HepG2 (cell line): ENCODE results near the gene NUDT8. TPM values are rescaled to one million over a fixed set of nuclear protein-coding genes. Genes with fewer than 3 reads are reported as not detected.
A peak's percentile ranks its signal among the peaks of the same experiment; 100 is the strongest.

Source experiments
- ATAC-seq: fragments of 200-7000 bp; cut with Tn5 transposase; 3 replicates; pipeline ENCODE4 v1.9.1; 2020; ENCODE audit warnings: mild to moderate bottlenecking, moderate library complexity
- BruUV-seq: library from RNA; stranded (reverse); fragments of 400-500 nt; replicated peaks from 2 replicates; lab custom pipeline; 2021; lab: Mats Ljungman, UMichigan
- CTCF ChIA-PET: fragments of 300-600 bp; formaldehyde crosslinking; extraction: SDS; loops from one replicate; lab custom pipeline; 2021; ENCODE audit warnings: low total read pairs, inconsistent platforms, low intra/inter-chr PET ratio; lab: Yijun Ruan, JAX
- POLR2A ChIA-PET: fragments of 350-600 bp; sonication (Branson Sonifier 250); formaldehyde crosslinking; loops from one replicate; lab custom pipeline; 2020; ENCODE audit warnings: antibody characterized with exemption, inconsistent platforms; lab: Yijun Ruan, JAX
- DNase-seq: peaks from one replicate; pipeline ENCODE4 v3.0.0-alpha.2; 2015; ENCODE audit warnings: low spot score
- FAIRE-seq: peaks from 3 replicates; lab custom pipeline; 2011; peaks lifted over from hg19 to GRCh38; lab: Jason Lieb, UNC
- H2AFZ ChIP-seq: one replicate; pipeline ENCODE4 v1.6.1; 2011; ENCODE audit warnings: low read length, inconsistent platforms
- H3K27ac ChIP-seq: fragments of 300-600 bp; 3 replicates; pipeline ENCODE4 v1.8.0; 2011; ENCODE audit warnings: mixed run types, mild to moderate bottlenecking, mixed read lengths, low read length, inconsistent platforms; ENCODE audit not compliant: insufficient read depth; ENCODE audit errors: extremely low read length
- H3K27me3 ChIP-seq, 2 experiments: fragments of 200-600 bp in 1 of 2; 2 replicates in 1 of 2; 3 replicates in 1 of 2; pipeline versions ENCODE4 v1.6.0 to v1.8.0; 2011; ENCODE audit warnings: low read length in 2 of 2, mild to moderate bottlenecking in 2 of 2, moderate library complexity in 2 of 2, inconsistent platforms in 1 of 2; ENCODE audit not compliant: insufficient read depth in 2 of 2, control insufficient read depth in 1 of 2
- H3K36me3 ChIP-seq, 2 experiments: fragments of 200-600 bp in 1 of 2; replicated peaks in 1 of 2; 2 replicates in 1 of 2; 3 replicates in 1 of 2; pipeline versions ENCODE4 v1.5.1 to v1.8.0; 2011; ENCODE audit warnings: low read length in 2 of 2, inconsistent platforms in 1 of 2; ENCODE audit not compliant: insufficient read depth in 2 of 2, control insufficient read depth in 1 of 2
- H3K4me1 ChIP-seq: 2 replicates; pipeline ENCODE4 v1.5.1; 2012; ENCODE audit warnings: low read length, inconsistent platforms; ENCODE audit not compliant: insufficient read depth
- H3K4me2 ChIP-seq: 2 replicates; pipeline ENCODE4 v1.6.0; 2011; ENCODE audit warnings: low read depth, low read length, inconsistent platforms
- H3K4me3 ChIP-seq, 3 experiments: fragments of 200-600 bp in 1 of 3; sonication (generic), shearing (Covaris generic) in 1 of 3; replicated peaks in 1 of 3; 2 replicates each; pipeline ENCODE4 v1.5.1; 2011 to 2016; ENCODE audit warnings: low read length in 3 of 3, inconsistent platforms in 2 of 3, low read depth in 2 of 3, mild to moderate bottlenecking in 2 of 3, control low read depth in 1 of 3, mixed read lengths in 1 of 3; ENCODE audit not compliant: insufficient read depth in 1 of 3
- H3K79me2 ChIP-seq: one replicate; pipeline ENCODE4 v1.6.1; 2011; ENCODE audit warnings: low read length, inconsistent platforms; ENCODE audit not compliant: insufficient read depth
- H3K9ac ChIP-seq: 2 replicates; pipeline ENCODE4 v1.6.0; 2011; ENCODE audit warnings: mild to moderate bottlenecking, low read depth, low read length, inconsistent platforms; ENCODE audit not compliant: insufficient read depth
- H3K9me3 ChIP-seq: 2 replicates; pipeline ENCODE4 v1.5.1; 2012; ENCODE audit warnings: mild to moderate bottlenecking, low read length
- H4K20me1 ChIP-seq: 2 replicates; pipeline ENCODE4 v1.6.0; 2011; ENCODE audit warnings: inconsistent platforms, mild to moderate bottlenecking, low read length, moderate library complexity; ENCODE audit not compliant: insufficient read depth
- CTCF ChIP-seq: sonication (generic); formaldehyde crosslinking; IDR thresholded peaks from 2 replicates; pipeline ENCODE4 v1.5.0; 2020; ENCODE audit warnings: mild to moderate bottlenecking, missing genetic modification reagents, moderate library complexity
- MAFG ChIP-seq: sonication (generic); formaldehyde crosslinking; IDR thresholded peaks from 2 replicates; pipeline ENCODE4 v1.5.1; 2020; ENCODE audit warnings: mild to moderate bottlenecking, missing genetic modification reagents
- RAD21 ChIP-seq: fragments of 450-650 bp; formaldehyde crosslinking; IDR thresholded peaks from 2 replicates; pipeline ENCODE4 v1.5.0; 2020; ENCODE audit warnings: mild to moderate bottlenecking
- SMC3 ChIP-seq: IDR thresholded peaks from 2 replicates; pipeline ENCODE4 v1.6.1; 2011; ENCODE audit warnings: low read length, improper control_type of control experiment
- STAG1 ChIP-seq: sonication (generic); formaldehyde crosslinking; IDR thresholded peaks from 2 replicates; pipeline ENCODE4 v1.4.0; 2020; ENCODE audit warnings: missing genetic modification reagents
- TIGD3 ChIP-seq: sonication (generic); formaldehyde crosslinking; IDR thresholded peaks from 2 replicates; pipeline ENCODE4 v1.5.1; 2020; ENCODE audit warnings: mild to moderate bottlenecking, missing genetic modification reagents, borderline replicate concordance
- ZNF333 ChIP-seq: sonication (generic); formaldehyde crosslinking; IDR thresholded peaks from 2 replicates; pipeline ENCODE4 v1.4.0; 2020; ENCODE audit warnings: mild to moderate bottlenecking, missing genetic modification reagents, borderline replicate concordance
- ZNF530 ChIP-seq: sonication (generic); formaldehyde crosslinking; IDR thresholded peaks from 2 replicates; pipeline ENCODE4 v1.5.0; 2020; ENCODE audit warnings: low read depth, mild to moderate bottlenecking, missing genetic modification reagents
- ZNF768 ChIP-seq: sonication (generic); formaldehyde crosslinking; IDR thresholded peaks from 2 replicates; pipeline ENCODE4 v1.4.0; 2020; ENCODE audit warnings: missing genetic modification reagents
- WGBS: methylation state at CpG from one replicate; pipeline ENCODE4 v1.1.6; 2017; ENCODE audit warnings: low lambda C conversion rate; 5-methylcytosine and 5-hydroxymethylcytosine counted together
- in situ Hi-C: cut with HindIII; loops from 2 replicates; pipeline ENCODE4 v1.10.0; 2017; ENCODE audit warnings: low pct_unique_long_range_greater_than_20kb; ENCODE audit not compliant: extremely low pct_ligation_motif_present
- intact Hi-C: fragments of 100-400 bp; cut with micrococcal nuclease; formaldehyde crosslinking; loops from one replicate; pipeline ENCODE4 v1.10.0; 2022; ENCODE audit not compliant: unreplicated experiment
- polyA plus RNA-seq, 8 experiments: library from polyadenylated mRNA; depleted of rRNA in 3 of 8; stranded (reverse) in 7 of 8; unstranded in 1 of 8; fragments of >200 nt; fragmentation: Illumina TruSeq in 4 of 8; extraction: Trizol in 4 of 8; gene quantifications; 2 replicates each; pipeline versions ENCODE4 v1.2.1 to v1.2.3, GENCODE V29; 2011 to 2016; ENCODE audit warnings: low read depth in 4 of 8, missing spikeins in 1 of 8, mixed read lengths in 1 of 8; ENCODE audit not compliant: insufficient read depth in 1 of 8
- total RNA-seq, 5 experiments: library from RNA; depleted of rRNA; stranded (reverse); fragments of >200 nt; fragmentation: Illumina TruSeq; extraction: Trizol; gene quantifications; 2 replicates each; pipeline ENCODE4 v1.2.3, GENCODE V29; 2016; ENCODE audit warnings: low read depth in 1 of 5

Gene NUDT8
- total and polyA plus RNA-seq, 2 of the 13 experiments (the other 11 are each of a cell fraction or from before 2014, with no cell fraction given) = 6.7 to 25.8 TPM

- H3K4me3 ChIP-seq = no peak overlapping the region
- BruUV-seq = no TSS peak
- H3K27ac ChIP-seq = no peak overlapping the region
- TF ChIP-seq STAG1 (CRISPR knock-in tag) (peak; percentile 63), TIGD3 (CRISPR knock-in tag) (no peak), ZNF768 (CRISPR knock-in tag) (0 out of 2 replicates have a peak, but pooled peaks have one; percentile 15), CTCF (CRISPR knock-in tag) (peak; percentile 65), ZNF333 (0 out of 2 replicates have a peak, but pooled peaks have one; percentile 39), MAFG (no peak), ZNF530 (no peak), RAD21 (CRISPR knock-in tag) (peak; percentile 43; the same call in 1 of the 2 replicates), SMC3 (peak; percentile 20; the same call in 1 of the 2 replicates)
- 8% methylated on average over 10 of the region's 24 CpGs for WGBS
- intact Hi-C loops (no loop called here), in situ Hi-C loops (loop anchor here (25.0 kb wide), 1 partner anchor 122 kb away; no protein-coding TSS in a partner anchor)
- DNase-seq (no peak), ATAC-seq (peak; percentile 75), FAIRE-seq (no peak)
- no peaks in the 10 kb centered on the region for H3K9me3 ChIP-seq
- H3K27me3 ChIP-seq = peaks cover 1 to 17% of the 10 kb centered on the region in 2 experiments; a peak in 3 of 5 replicates
- H3K9ac ChIP-seq = no peak overlapping the region
- CTCF ChIA-PET = no interaction called here
- no peaks in the 10 kb centered on the region for H3K36me3 ChIP-seq
- H4K20me1 ChIP-seq = no peaks in the 10 kb centered on the region
- no peak overlapping the region for H2AFZ ChIP-seq
- H3K4me2 ChIP-seq = no peak overlapping the region
- no peaks in the 10 kb centered on the region for H3K4me1 ChIP-seq
- H3K79me2 ChIP-seq = no peaks in the 10 kb centered on the region
- POLR2A ChIA-PET = no interaction called here
Observed at GRCh38 chr11:67665541-67666302, 36.0 kb upstream of the NUDT8 start.
